Mesenchymal stem cell (in vitro differentiated cells and primary cell): Measurements from ENCODE around the gene GATAD2B.
"Not testable (repeated sequence)": the region's sequence is repeated elsewhere in the genome, so short reads cannot be mapped to it uniquely, and the experiment has no call there.

Source experiments
- DNase-seq: peaks from one replicate; pipeline ENCODE4 v3.0.0-alpha.2; 2013
- H2AFZ ChIP-seq: one replicate; pipeline ENCODE4 v1.6.1; 2013; ENCODE audit warnings: low read depth, mild to moderate bottlenecking, control low read depth, inconsistent platforms, low read length, moderate library complexity
- H2AK5ac ChIP-seq: 2 replicates; pipeline ENCODE4 v1.6.1; 2013; ENCODE audit warnings: low read length, moderate library complexity, mild to moderate bottlenecking, inconsistent platforms; ENCODE audit not compliant: severe bottlenecking
- H2BK120ac ChIP-seq: one replicate; pipeline ENCODE4 v1.6.1; 2013; ENCODE audit warnings: low read depth, mild to moderate bottlenecking, inconsistent platforms, low read length, moderate library complexity
- H2BK12ac ChIP-seq, 2 experiments: one replicate each; pipeline ENCODE4 v1.6.1; 2013; ENCODE audit warnings: inconsistent platforms in 2 of 2, low read length in 2 of 2, mild to moderate bottlenecking in 2 of 2, moderate library complexity in 2 of 2, control low read depth in 1 of 2
- H2BK15ac ChIP-seq: one replicate; pipeline ENCODE4 v1.6.1; 2013; ENCODE audit warnings: mild to moderate bottlenecking, low read depth, inconsistent platforms; ENCODE audit not compliant: poor library complexity, severe bottlenecking
- H2BK5ac ChIP-seq: 2 replicates; pipeline ENCODE4 v1.6.1; 2013; ENCODE audit warnings: low read depth, mild to moderate bottlenecking, low read length, control low read depth, inconsistent platforms; ENCODE audit not compliant: poor library complexity, severe bottlenecking
- H3K14ac ChIP-seq, 2 experiments: one replicate each; pipeline ENCODE4 v1.6.1; 2013; ENCODE audit warnings: inconsistent platforms in 2 of 2, low read length in 2 of 2, control low read depth in 1 of 2, mild to moderate bottlenecking in 1 of 2, moderate library complexity in 1 of 2
- H3K18ac ChIP-seq, 2 experiments: one replicate each; pipeline ENCODE4 v1.6.1; 2013; ENCODE audit warnings: inconsistent platforms in 2 of 2, low read length in 2 of 2, control low read depth in 1 of 2, low read depth in 1 of 2, mild to moderate bottlenecking in 1 of 2
- H3K23ac ChIP-seq, 2 experiments: one replicate each; pipeline ENCODE4 v1.6.1; 2013; ENCODE audit warnings: inconsistent platforms in 2 of 2, low read length in 2 of 2, mild to moderate bottlenecking in 2 of 2, moderate library complexity in 2 of 2, control low read depth in 1 of 2
- H3K27ac ChIP-seq: 2 replicates; pipeline ENCODE4 v1.5.1; 2013; ENCODE audit warnings: mild to moderate bottlenecking, moderate library complexity, low read length, control low read depth, inconsistent platforms; ENCODE audit not compliant: poor library complexity, severe bottlenecking
- H3K27me3 ChIP-seq, 2 experiments: 2 replicates each; pipeline versions ENCODE4 v1.6.1 to v1.7.0; 2013; ENCODE audit warnings: low read length in 2 of 2, mild to moderate bottlenecking in 2 of 2, moderate library complexity in 2 of 2, control low read depth in 1 of 2, inconsistent platforms in 1 of 2; ENCODE audit not compliant: control insufficient read depth in 1 of 2, insufficient read depth in 1 of 2
- H3K36me3 ChIP-seq, 2 experiments: 2 replicates each; pipeline versions ENCODE4 v1.6.1 to v1.7.0; 2013; ENCODE audit warnings: low read length in 2 of 2, control low read depth in 1 of 2, inconsistent platforms in 1 of 2, low read depth in 1 of 2, mild to moderate bottlenecking in 1 of 2; ENCODE audit not compliant: insufficient read depth in 2 of 2, control insufficient read depth in 1 of 2
- H3K4ac ChIP-seq, 2 experiments: one replicate each; pipeline ENCODE4 v1.6.1; 2013; ENCODE audit warnings: inconsistent platforms in 2 of 2, low read length in 2 of 2, mild to moderate bottlenecking in 2 of 2, moderate library complexity in 2 of 2, control low read depth in 1 of 2, low read depth in 1 of 2
- H3K4me1 ChIP-seq: 2 replicates; pipeline ENCODE4 v1.6.1; 2013; ENCODE audit warnings: low read depth, low read length, control low read depth; ENCODE audit not compliant: control insufficient read depth, insufficient read depth
- H3K4me2 ChIP-seq: 2 replicates; pipeline ENCODE4 v1.6.1; 2013; ENCODE audit warnings: low read length, mild to moderate bottlenecking, inconsistent platforms; ENCODE audit not compliant: poor library complexity, severe bottlenecking
- H3K4me3 ChIP-seq, 2 experiments: 2 replicates each; pipeline versions ENCODE4 v1.5.1 to v1.7.0; 2013; ENCODE audit warnings: low read length in 2 of 2, mild to moderate bottlenecking in 2 of 2, control low read depth in 1 of 2, low read depth in 1 of 2; ENCODE audit not compliant: insufficient read depth in 1 of 2
- H3K79me1 ChIP-seq: replicated peaks from 2 replicates; pipeline ENCODE4 v1.6.1; 2013; ENCODE audit warnings: mild to moderate bottlenecking, control low read depth, low read length, inconsistent platforms; ENCODE audit not compliant: poor library complexity, severe bottlenecking
- H3K9ac ChIP-seq: 2 replicates; pipeline ENCODE4 v1.7.0; 2013; ENCODE audit warnings: mild to moderate bottlenecking, low read length, moderate library complexity
- H3K9me3 ChIP-seq: 2 replicates; pipeline ENCODE4 v1.7.0; 2013; ENCODE audit warnings: mild to moderate bottlenecking, low read length; ENCODE audit not compliant: control insufficient read depth
- H4K8ac ChIP-seq: one replicate; pipeline ENCODE4 v1.6.1; 2013; ENCODE audit warnings: inconsistent platforms, mild to moderate bottlenecking, low read length, moderate library complexity
- H4K91ac ChIP-seq: one replicate; pipeline ENCODE4 v1.6.1; 2013; ENCODE audit warnings: mild to moderate bottlenecking, low read length, inconsistent platforms
- WGBS: methylation state at CpG from one replicate; pipeline ENCODE4 v1.1.7; 2013; ENCODE audit warnings: mixed read lengths; 5-methylcytosine and 5-hydroxymethylcytosine counted together

GATAD2B gene

DNA sequence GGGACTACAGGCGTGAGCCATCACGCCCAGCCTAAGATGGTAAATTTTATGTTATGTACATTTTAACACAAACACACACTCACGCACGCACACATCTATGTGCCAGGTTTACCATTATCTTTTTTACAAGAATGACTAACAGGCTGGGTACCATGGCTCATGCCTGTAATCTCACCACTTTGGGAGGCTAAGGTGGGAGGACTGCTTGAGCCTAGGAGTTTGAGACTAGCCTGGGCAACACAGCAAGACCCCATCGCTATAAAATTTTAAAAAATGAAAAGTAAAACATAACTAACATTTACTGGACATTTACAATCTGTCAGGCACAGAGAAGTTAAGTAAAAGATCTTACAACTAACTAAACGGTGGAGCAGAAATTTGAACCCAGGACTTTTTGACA lies 14.7 kb downstream of the GATAD2B start:
- Histone ChIP-seq H4K91ac (no peak overlapping the region), H2BK15ac (no peak overlapping the region), H3K79me1 (peaks cover 1% of the 10 kb centered on the region), H3K4me2 (no peak overlapping the region), H3K9me3 (no peaks in the 10 kb centered on the region), H3K4me1 (peaks cover 8% of the 10 kb centered on the region), H2BK5ac (no peak overlapping the region), H3K9ac (no peak overlapping the region), H2AK5ac (no peak overlapping the region), H3K36me3 (peaks cover 2 to 12% of the 10 kb centered on the region in 2 experiments), H3K4ac (no peak overlapping the region), H3K18ac (no peak overlapping the region), H3K23ac (no peak overlapping the region), H3K14ac (no peak overlapping the region), H3K27ac (no peak overlapping the region), H2BK12ac (no peak overlapping the region), H4K8ac (no peak overlapping the region), H2AFZ (no peak overlapping the region), H3K4me3 (no peak overlapping the region), H2BK120ac (no peak overlapping the region), H3K27me3 (no peaks in the 10 kb centered on the region)
- no peak for DNase-seq
- 100% methylated on average over 1 of the region's 6 CpGs for WGBS

DNA sequence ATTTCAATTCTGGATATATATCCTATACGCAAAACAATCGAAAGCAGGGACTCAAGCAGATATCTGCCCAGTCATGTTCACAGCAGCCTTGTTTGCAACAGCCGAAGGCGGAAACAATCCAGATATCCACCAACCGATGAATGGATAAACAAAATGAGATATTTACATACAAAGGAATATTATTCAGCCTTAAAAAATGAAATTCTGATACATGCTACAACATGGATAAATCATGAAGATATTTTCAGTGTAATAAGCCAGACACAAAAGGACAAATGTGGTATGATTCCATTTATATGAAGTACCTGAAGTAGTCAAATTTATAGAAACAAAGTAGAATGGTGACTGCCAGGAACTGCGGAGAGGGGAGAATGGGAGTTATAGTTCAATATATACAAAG lies 15.6 kb downstream of the GATAD2B start:
- DNase-seq = no peak
- 100% methylated on average over 3 of the region's 6 CpGs for WGBS

DNA sequence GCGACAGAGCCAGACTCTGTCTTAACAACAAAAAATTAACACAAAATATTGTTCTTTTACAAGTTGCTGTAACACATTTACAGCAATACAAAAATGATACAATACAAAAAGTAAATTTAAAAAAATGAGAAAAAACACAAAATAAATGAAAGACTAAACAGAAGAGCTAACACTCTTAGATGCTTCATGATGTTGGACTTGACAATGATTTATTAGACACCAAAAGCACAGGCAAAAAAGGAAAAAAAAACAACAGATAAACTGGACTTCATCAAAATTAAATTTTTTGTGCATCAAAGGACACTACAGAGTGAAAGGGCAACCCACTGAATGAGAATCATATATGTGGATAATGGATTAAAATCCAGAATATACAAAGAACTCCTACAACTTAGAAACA lies 16.4 kb downstream of the GATAD2B start:
- no peak overlapping the region for H2BK5ac ChIP-seq
- DNase-seq = no peak
- H4K91ac ChIP-seq = no peak overlapping the region
- H4K8ac ChIP-seq = no peak overlapping the region
- no CpG with 5 or more reads among the region's 1 CpG for WGBS
- H2AK5ac ChIP-seq = no peak overlapping the region
- no peak overlapping the region for H3K27ac ChIP-seq
- H3K14ac ChIP-seq = no peak overlapping the region
- no peak overlapping the region for H2BK120ac ChIP-seq
- H3K4me1 ChIP-seq = peaks cover 8% of the 10 kb centered on the region
- H3K18ac ChIP-seq = no peak overlapping the region
- H3K79me1 ChIP-seq = peaks cover 1% of the 10 kb centered on the region
- H2BK12ac ChIP-seq = no peak overlapping the region
- H2BK15ac ChIP-seq = no peak overlapping the region
- H3K4me2 ChIP-seq = no peak overlapping the region
- peaks cover 6 to 12% of the 10 kb centered on the region in 2 experiments for H3K36me3 ChIP-seq
- no peak overlapping the region for H3K23ac ChIP-seq
- no peaks in the 10 kb centered on the region for H3K27me3 ChIP-seq
- no peak overlapping the region for H3K4me3 ChIP-seq
- H3K9ac ChIP-seq = no peak overlapping the region
- no peak overlapping the region for H2AFZ ChIP-seq
- H3K9me3 ChIP-seq = no peaks in the 10 kb centered on the region
- no peak overlapping the region for H3K4ac ChIP-seq

More for the DNA sequence above, 15.6 kb downstream of the GATAD2B start:
- no peak overlapping the region for H2AFZ ChIP-seq
- no peak overlapping the region for H2BK120ac ChIP-seq
- no peak overlapping the region for H3K9ac ChIP-seq
- H3K18ac ChIP-seq = no peak overlapping the region
- no peak overlapping the region for H4K91ac ChIP-seq
- H4K8ac ChIP-seq = no peak overlapping the region
- peaks cover 1% of the 10 kb centered on the region for H3K79me1 ChIP-seq
- no peak overlapping the region for H3K27ac ChIP-seq
- H3K4ac ChIP-seq = no peak overlapping the region
- H3K4me2 ChIP-seq = no peak overlapping the region
- no peak overlapping the region for H3K23ac ChIP-seq
- H3K4me3 ChIP-seq = no peak overlapping the region
- no peak overlapping the region for H2BK15ac ChIP-seq
- no peak overlapping the region for H2AK5ac ChIP-seq
- no peak overlapping the region for H2BK5ac ChIP-seq
- H3K4me1 ChIP-seq = peaks cover 8% of the 10 kb centered on the region
- no peaks in the 10 kb centered on the region for H3K27me3 ChIP-seq
- H3K14ac ChIP-seq = no peak overlapping the region
- H2BK12ac ChIP-seq = no peak overlapping the region
- H3K36me3 ChIP-seq = peaks cover 6 to 12% of the 10 kb centered on the region in 2 experiments
- no peaks in the 10 kb centered on the region for H3K9me3 ChIP-seq

DNA sequence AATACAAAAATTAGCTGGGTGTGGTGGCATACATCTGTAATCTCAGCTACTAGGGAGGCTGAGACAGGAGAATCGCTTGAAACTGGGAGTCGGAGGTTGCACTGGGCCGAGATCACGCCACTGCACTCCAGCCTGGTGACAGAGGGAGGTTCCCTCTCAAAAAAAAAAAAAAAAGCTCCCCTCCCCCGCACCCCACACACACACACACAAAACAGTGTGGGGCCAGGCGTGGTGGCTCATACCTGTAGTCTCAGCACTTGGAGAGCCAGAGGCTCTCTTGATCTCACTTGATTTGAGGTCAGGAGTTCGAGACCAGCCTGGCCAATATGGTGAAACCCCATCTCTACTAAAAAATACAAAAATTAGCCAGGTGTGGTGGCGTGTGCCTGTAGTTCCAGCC lies 16.9 kb downstream of the GATAD2B start:
- not testable (repeated sequence) for H2AK5ac ChIP-seq, H3K79me1 ChIP-seq, H2BK15ac ChIP-seq, H3K27me3 ChIP-seq, H2BK5ac ChIP-seq, H4K8ac ChIP-seq, H3K9me3 ChIP-seq, H4K91ac ChIP-seq, H2BK120ac ChIP-seq, H3K18ac ChIP-seq, H3K4me1 ChIP-seq, H3K27ac ChIP-seq, H2AFZ ChIP-seq, H3K4ac ChIP-seq, DNase-seq, H3K14ac ChIP-seq, H2BK12ac ChIP-seq, H3K4me2 ChIP-seq, H3K4me3 ChIP-seq, H3K23ac ChIP-seq
- Histone ChIP-seq H3K9ac (peak overlapping the region; percentile 59), H3K36me3 (peaks cover 6 to 12% of the 10 kb centered on the region in 2 experiments)
- WGBS = 94% methylated on average over 8 of the region's 8 CpGs
